WTC11 (cell line): ENCODE measurements around the gene PROSER2.

Experiments
- CTCF ChIP-seq: fragments of 200-600 bp; IDR thresholded peaks from 2 replicates; pipeline ENCODE4 v1.8.0; 2022; ENCODE audit warnings: antibody characterized with exemption
- ELF4 ChIP-seq: sonication (generic); formaldehyde crosslinking; IDR thresholded peaks from 2 replicates; pipeline ENCODE4 v1.8.1; 2022; ENCODE audit warnings: low read depth, mild to moderate bottlenecking, moderate library complexity, missing genetic modification reagents
- FOXJ3 ChIP-seq: sonication (generic); formaldehyde crosslinking; IDR thresholded peaks from 2 replicates; pipeline ENCODE4 v1.9.0; 2021; ENCODE audit warnings: missing genetic modification reagents, mild to moderate bottlenecking, borderline replicate concordance
- FOXP4 ChIP-seq: sonication (generic); formaldehyde crosslinking; IDR thresholded peaks from 2 replicates; pipeline ENCODE4 v1.8.0; 2022; ENCODE audit warnings: mild to moderate bottlenecking, missing genetic modification reagents
- IRF1 ChIP-seq: sonication (generic); formaldehyde crosslinking; IDR thresholded peaks from 2 replicates; pipeline ENCODE4 v1.8.0; 2023; ENCODE audit warnings: missing genetic modification reagents
- RORB ChIP-seq: fragments of 250-450 bp; sonication (Bioruptor Pico); IDR thresholded peaks from 2 replicates; pipeline ENCODE4 v1.9.0; 2021; ENCODE audit warnings: mild to moderate bottlenecking
- TF ChIP-seq, protein P1 (sequence below): sonication (generic); formaldehyde crosslinking; conservative IDR thresholded peaks from 2 replicates; pipeline ENCODE4 v1.8.1; 2022; ENCODE audit warnings: mild to moderate bottlenecking, missing genetic modification reagents
- TF ChIP-seq, protein P2 (sequence below): sonication (generic); formaldehyde crosslinking; IDR thresholded peaks from 2 replicates; pipeline ENCODE4 v1.8.1; 2023; ENCODE audit warnings: mild to moderate bottlenecking, moderate library complexity, missing genetic modification reagents

- TF ChIP-seq ELF4 (no peak), CTCF (no peak), RORB (CRISPR knock-in tag) (no peak), FOXJ3 (no peak), FOXP4 (CRISPR knock-in tag) (no peak), IRF1 (CRISPR knock-in tag) (no peak)
- TF ChIP-seq, protein P1, sequence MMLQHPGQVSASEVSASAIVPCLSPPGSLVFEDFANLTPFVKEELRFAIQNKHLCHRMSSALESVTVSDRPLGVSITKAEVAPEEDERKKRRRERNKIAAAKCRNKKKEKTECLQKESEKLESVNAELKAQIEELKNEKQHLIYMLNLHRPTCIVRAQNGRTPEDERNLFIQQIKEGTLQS (CRISPR knock-in tag) = no peak
- TF ChIP-seq, protein P2, sequence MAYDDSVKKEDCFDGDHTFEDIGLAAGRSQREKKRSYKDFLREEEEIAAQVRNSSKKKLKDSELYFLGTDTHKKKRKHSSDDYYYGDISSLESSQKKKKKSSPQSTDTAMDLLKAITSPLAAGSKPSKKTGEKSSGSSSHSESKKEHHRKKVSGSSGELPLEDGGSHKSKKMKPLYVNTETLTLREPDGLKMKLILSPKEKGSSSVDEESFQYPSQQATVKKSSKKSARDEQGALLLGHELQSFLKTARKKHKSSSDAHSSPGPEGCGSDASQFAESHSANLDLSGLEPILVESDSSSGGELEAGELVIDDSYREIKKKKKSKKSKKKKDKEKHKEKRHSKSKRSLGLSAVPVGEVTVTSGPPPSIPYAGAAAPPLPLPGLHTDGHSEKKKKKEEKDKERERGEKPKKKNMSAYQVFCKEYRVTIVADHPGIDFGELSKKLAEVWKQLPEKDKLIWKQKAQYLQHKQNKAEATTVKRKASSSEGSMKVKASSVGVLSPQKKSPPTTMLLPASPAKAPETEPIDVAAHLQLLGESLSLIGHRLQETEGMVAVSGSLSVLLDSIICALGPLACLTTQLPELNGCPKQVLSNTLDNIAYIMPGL (CRISPR knock-in tag) = no peak
Observed at GRCh38 chr10:11876324-11876723, 53.2 kb downstream of the PROSER2 start.
